Activated T-helper 1 cell treated with anti-CD3 and anti-CD28 coated beads, Interleukin-12 subunit alpha, Interleukin-12 subunit beta, Interleukin-2, Interleukin-4 antibody, amounts not matched to agents 30 ng/mL and 10 ng/mL and 1 ng/mL, durations not matched to agents 14 hours and 24 hours and 36 hours (primary cell): ENCODE results near the gene CNN3. TPM values are rescaled to one million over a fixed set of nuclear protein-coding genes. Genes with fewer than 3 reads are reported as not detected.

ENCODE experiments used
- DNase-seq: peaks from one replicate; pipeline ENCODE4 v3.0.0; 2021; ENCODE audit warnings: low spot score
- H3K27ac Mint-ChIP-seq: one replicate; pipeline ENCODE4 v1.8.0; 2021; ENCODE audit warnings: mild to moderate bottlenecking, mixed read lengths
- H3K27me3 Mint-ChIP-seq: one replicate; pipeline ENCODE4 v1.8.0; 2022; ENCODE audit warnings: mild to moderate bottlenecking, moderate library complexity, mixed read lengths; ENCODE audit not compliant: insufficient read depth
- H3K36me3 Mint-ChIP-seq: one replicate; pipeline ENCODE4 v1.8.0; 2021; ENCODE audit warnings: low read depth, mixed read lengths
- H3K4me1 Mint-ChIP-seq: one replicate; pipeline ENCODE4 v1.8.0; 2021; ENCODE audit warnings: low read depth, mixed read lengths
- H3K4me3 Mint-ChIP-seq: one replicate; pipeline ENCODE4 v1.8.0; 2021; ENCODE audit warnings: mild to moderate bottlenecking, moderate library complexity, mixed read lengths
- H3K9me3 Mint-ChIP-seq: one replicate; pipeline ENCODE4 v1.8.0; 2021; ENCODE audit warnings: mixed read lengths
- intact Hi-C: fragments of 100-400 bp; cut with micrococcal nuclease; formaldehyde crosslinking; loops from one replicate; pipeline ENCODE4 v1.15.1; 2024
- total RNA-seq: library from RNA; stranded (reverse); gene quantifications from 2 replicates; pipeline ENCODE4 v1.2.3, GENCODE V29; 2022

CNN3 gene
- total RNA-seq, 1 donor from 2014 or later, result 1.4 TPM

DNA sequence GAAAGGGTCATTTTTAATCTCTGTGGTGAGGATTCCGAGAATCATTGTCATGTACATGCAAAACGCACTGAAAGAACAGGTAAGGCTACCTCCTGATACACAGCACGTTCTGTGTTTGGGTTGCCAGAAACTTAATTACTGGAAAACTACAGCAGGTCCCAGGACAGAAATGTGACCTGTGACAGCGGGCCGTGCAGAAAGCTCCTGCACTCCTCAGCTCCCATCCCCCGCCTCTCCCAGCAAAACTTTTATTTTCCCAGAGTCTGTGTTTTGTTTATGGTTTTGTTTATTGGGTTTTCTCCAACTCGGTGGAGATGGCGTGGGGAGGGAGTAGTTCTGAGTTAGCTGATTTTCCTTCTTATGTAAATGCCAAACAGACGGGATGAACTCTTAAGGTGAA is 62.1 kb downstream of the CNN3 start:
- Mint-ChIP-seq H3K4me3 (no peak overlapping the region), H3K36me3 (no peaks in the 10 kb centered on the region)
- intact Hi-C loops, result loop anchor here (5.0 kb wide), 1 partner anchor 367 kb away; the partner anchor contains the start of gene RWDD3

DNA sequence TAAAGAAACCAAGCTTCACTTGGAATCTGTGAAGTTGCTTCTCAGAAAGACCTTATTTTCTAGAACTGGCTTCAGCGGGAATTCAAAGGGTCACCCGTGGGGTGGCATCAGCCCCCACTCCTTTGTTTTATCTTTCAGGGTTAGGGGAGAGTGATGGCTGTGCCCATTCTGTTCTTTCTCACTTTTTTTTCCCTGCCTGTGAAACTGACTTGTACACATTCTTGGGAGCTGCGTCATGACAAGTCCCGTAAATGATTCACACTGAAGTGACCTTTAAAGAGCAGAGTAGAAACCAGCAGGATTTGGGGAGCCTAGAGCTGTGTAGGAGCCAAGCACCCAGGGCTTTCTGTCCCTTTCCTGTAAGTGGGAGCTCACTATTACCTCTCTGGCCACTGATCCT is 63.0 kb downstream of the CNN3 start:
- Mint-ChIP-seq H3K27me3 (peaks cover 16% of the 10 kb centered on the region), H3K4me1 (no peaks in the 10 kb centered on the region), H3K9me3 (no peaks in the 10 kb centered on the region), H3K4me3 (no peak overlapping the region), H3K27ac (no peak overlapping the region), H3K36me3 (no peaks in the 10 kb centered on the region)
- no peak for DNase-seq
- intact Hi-C loops, result no loop called here

More for the DNA sequence above, 62.1 kb downstream of the CNN3 start:
- no peak for DNase-seq
- H3K27ac Mint-ChIP-seq, result no peak overlapping the region
- no peaks in the 10 kb centered on the region for H3K9me3 Mint-ChIP-seq
- no peaks in the 10 kb centered on the region for H3K4me1 Mint-ChIP-seq
- H3K27me3 Mint-ChIP-seq, result peaks cover 18% of the 10 kb centered on the region

DNA sequence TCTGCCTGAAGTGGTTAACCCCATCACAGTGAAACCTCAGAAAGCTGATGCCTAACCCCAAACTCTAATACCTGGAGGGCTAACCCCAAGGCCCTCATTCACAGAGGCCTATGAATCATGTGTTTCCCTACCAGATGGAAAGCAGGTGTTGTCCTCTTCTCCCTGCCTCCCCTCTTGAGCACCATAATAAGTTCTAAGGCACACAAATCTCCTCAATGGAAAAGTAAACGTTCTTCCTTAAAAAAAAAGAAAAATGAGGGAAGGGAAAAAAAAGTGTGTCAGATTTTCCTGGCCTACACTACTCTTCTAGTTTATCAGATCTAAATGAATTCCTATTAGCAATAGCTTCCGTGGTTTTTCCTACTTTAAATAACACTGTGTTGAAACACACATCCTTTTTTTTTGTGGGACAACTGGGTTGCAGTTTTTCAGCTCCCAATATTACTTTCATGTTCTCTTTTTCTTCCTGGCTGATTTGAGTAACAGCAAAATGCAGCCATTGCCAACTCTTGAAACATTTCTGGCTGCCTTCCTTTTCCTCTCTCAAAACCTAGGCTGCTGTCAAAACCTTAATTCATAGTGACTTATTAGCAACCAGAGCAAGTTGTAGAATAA is 63.5 kb downstream of the CNN3 start:
- no peaks in the 10 kb centered on the region for H3K4me1 Mint-ChIP-seq
- H3K4me3 Mint-ChIP-seq, result no peak overlapping the region
- H3K27me3 Mint-ChIP-seq, result peaks cover 18% of the 10 kb centered on the region
- intact Hi-C loops, result no loop called here
- H3K36me3 Mint-ChIP-seq, result no peaks in the 10 kb centered on the region
- H3K27ac Mint-ChIP-seq, result no peak overlapping the region
- no peak for DNase-seq
- no peaks in the 10 kb centered on the region for H3K9me3 Mint-ChIP-seq

DNA sequence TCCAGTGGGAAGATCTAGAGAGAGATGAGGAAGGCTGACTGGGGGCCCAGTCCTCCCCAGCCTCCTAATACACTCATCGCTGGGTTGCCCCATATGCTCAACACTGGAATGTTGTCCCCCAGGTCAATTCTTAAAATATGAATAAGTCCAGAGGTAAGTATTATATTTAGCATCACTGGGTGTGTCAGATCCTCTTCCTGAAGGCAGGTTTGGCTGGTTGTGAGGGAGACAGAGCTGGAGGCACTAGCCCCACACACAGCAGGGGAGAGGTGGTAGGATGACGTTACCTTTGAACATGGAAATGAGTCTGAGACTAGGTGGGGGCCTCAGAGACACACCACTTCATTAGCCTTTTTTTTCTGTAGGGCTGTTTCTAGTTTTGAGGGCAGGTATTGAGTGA is 64.2 kb downstream of the CNN3 start:
- H3K36me3 Mint-ChIP-seq, result no peaks in the 10 kb centered on the region
- no peak overlapping the region for H3K4me3 Mint-ChIP-seq

DNA sequence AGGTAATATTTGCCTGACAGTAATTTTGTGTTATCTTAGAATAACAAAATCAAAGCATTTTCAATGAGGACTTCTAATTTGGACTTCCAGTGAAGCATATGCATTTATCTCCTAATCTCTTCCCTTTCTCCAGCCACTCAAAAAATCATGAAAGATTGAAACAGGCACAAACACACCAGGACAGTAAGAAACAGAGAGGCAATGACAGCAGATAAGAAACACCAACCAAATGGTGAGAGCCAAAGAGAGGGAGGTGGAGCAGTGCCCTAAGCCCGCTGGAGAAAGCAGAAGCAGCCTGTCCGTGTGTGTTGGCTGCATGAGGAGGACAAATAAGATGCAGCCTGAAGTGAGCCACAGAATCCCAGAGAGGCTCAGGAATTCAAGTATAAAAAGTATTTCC is 67.7 kb downstream of the CNN3 start:
- no peaks in the 10 kb centered on the region for H3K4me1 Mint-ChIP-seq
- no peak overlapping the region for H3K27ac Mint-ChIP-seq
- H3K9me3 Mint-ChIP-seq, result no peaks in the 10 kb centered on the region
- H3K27me3 Mint-ChIP-seq, result peaks cover 13% of the 10 kb centered on the region
- H3K36me3 Mint-ChIP-seq, result no peaks in the 10 kb centered on the region
- intact Hi-C loops, result no loop called here
- no peak overlapping the region for H3K4me3 Mint-ChIP-seq
- no peak for DNase-seq

More for the DNA sequence above, 64.2 kb downstream of the CNN3 start:
- no peaks in the 10 kb centered on the region for H3K9me3 Mint-ChIP-seq
- H3K4me1 Mint-ChIP-seq, result no peaks in the 10 kb centered on the region
- no peak for DNase-seq
- H3K27me3 Mint-ChIP-seq, result peaks cover 18% of the 10 kb centered on the region
- intact Hi-C loops, result no loop called here
- no peak overlapping the region for H3K27ac Mint-ChIP-seq

DNA sequence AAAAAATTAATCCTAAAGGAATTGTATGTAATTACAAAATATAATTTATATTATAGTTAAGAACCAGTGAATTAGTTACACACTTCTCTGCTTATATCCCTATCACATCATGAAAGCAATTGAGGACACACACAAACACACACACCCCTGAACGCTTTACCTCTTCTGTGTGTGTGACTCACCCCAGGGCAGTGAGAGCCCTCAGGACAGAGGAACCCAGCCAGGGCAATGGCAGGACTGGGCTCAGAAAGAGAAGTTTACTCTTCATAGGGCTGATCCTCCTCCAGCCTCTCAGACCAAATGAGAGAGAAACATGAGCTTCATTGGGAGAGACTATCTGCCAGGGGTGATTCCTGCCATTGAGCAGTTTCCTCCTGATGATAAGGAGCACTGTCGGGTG is 68.6 kb downstream of the CNN3 start:
- no peak overlapping the region for H3K4me3 Mint-ChIP-seq
- H3K27ac Mint-ChIP-seq, result no peak overlapping the region
- H3K9me3 Mint-ChIP-seq, result no peaks in the 10 kb centered on the region
- intact Hi-C loops, result no loop called here
- H3K36me3 Mint-ChIP-seq, result no peaks in the 10 kb centered on the region
- H3K4me1 Mint-ChIP-seq, result no peaks in the 10 kb centered on the region
- H3K27me3 Mint-ChIP-seq, result peaks cover 11% of the 10 kb centered on the region
- DNase-seq, result no peak

DNA sequence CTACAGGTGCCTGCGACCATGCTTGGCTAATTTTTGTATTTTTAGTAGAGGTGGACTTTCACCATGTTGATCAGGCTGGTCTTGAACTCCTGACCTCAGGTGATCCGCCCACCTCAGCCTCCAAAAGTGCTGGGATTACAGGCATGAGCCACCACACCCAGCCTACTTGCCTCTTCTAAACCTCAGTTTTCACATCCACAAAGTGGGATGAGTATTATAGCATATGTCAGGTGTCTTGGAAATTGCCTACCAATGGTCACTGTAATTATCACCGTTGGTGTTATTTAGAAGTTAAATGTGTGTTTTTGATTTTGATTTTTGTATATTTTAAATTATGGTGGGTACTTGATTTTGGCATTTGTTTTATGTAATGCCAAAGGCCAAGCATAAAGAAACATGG is 70.0 kb downstream of the CNN3 start:
- no peak for DNase-seq
- no peak overlapping the region for H3K27ac Mint-ChIP-seq

DNA sequence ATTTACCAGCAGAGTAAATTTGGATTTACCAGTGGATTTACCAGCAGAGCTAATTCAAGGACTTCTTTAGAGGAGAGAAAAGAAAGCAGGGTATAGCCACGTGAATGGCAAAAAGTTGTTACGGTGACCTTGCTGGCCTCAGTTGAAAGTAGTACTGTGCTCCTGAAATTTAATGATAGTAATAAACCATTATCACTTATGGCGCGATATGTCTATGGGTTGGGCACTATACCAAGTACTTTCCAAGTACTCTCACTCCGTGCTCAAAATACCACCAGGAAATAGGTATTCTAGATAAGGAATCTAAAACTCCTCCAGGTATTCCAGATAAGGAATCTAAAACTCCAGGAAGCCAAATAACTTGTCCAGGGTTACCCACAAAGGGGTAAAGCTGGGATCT is 70.9 kb downstream of the CNN3 start:
- H3K4me1 Mint-ChIP-seq, result no peaks in the 10 kb centered on the region
- H3K4me3 Mint-ChIP-seq, result no peak overlapping the region
- no peaks in the 10 kb centered on the region for H3K36me3 Mint-ChIP-seq
- peaks cover 8% of the 10 kb centered on the region for H3K27me3 Mint-ChIP-seq
- no peak overlapping the region for H3K27ac Mint-ChIP-seq
- DNase-seq, result no peak
- no peaks in the 10 kb centered on the region for H3K9me3 Mint-ChIP-seq
- intact Hi-C loops, result no loop called here

More for the DNA sequence above, 70.0 kb downstream of the CNN3 start:
- no peaks in the 10 kb centered on the region for H3K9me3 Mint-ChIP-seq
- intact Hi-C loops, result no loop called here
- no peak overlapping the region for H3K4me3 Mint-ChIP-seq
- H3K4me1 Mint-ChIP-seq, result no peaks in the 10 kb centered on the region
- peaks cover 11% of the 10 kb centered on the region for H3K27me3 Mint-ChIP-seq
- H3K36me3 Mint-ChIP-seq, result no peaks in the 10 kb centered on the region

DNA sequence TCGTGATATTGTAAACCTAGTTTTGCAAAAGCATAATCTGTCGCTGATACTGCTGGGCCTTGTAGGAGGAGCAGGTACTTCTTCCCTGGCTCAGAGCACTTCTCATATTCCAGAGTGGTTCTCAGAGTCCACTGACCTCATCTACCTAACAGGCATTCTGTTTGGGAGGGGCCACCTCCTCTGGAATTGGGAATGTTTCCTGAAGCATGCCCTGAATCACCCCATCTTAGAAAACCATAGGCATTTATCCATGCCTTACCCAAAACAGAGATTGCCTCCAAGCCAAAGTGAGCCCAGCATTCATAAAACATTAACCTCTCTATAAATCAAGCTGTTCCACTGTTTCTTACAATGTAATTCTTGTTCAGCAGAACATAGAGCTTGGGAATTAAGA is 71.6 kb downstream of the CNN3 start:
- intact Hi-C loops, result loop anchor here (2.0 kb wide), 2 partner anchors 27 to 71 kb away; partner anchors contain the start of gene CNN3
- H3K36me3 Mint-ChIP-seq, result no peaks in the 10 kb centered on the region
- H3K9me3 Mint-ChIP-seq, result no peaks in the 10 kb centered on the region
- H3K4me3 Mint-ChIP-seq, result no peak overlapping the region
- H3K4me1 Mint-ChIP-seq, result no peaks in the 10 kb centered on the region
- DNase-seq, result no peak
- peaks cover 7% of the 10 kb centered on the region for H3K27me3 Mint-ChIP-seq
- H3K27ac Mint-ChIP-seq, result no peak overlapping the region

DNA sequence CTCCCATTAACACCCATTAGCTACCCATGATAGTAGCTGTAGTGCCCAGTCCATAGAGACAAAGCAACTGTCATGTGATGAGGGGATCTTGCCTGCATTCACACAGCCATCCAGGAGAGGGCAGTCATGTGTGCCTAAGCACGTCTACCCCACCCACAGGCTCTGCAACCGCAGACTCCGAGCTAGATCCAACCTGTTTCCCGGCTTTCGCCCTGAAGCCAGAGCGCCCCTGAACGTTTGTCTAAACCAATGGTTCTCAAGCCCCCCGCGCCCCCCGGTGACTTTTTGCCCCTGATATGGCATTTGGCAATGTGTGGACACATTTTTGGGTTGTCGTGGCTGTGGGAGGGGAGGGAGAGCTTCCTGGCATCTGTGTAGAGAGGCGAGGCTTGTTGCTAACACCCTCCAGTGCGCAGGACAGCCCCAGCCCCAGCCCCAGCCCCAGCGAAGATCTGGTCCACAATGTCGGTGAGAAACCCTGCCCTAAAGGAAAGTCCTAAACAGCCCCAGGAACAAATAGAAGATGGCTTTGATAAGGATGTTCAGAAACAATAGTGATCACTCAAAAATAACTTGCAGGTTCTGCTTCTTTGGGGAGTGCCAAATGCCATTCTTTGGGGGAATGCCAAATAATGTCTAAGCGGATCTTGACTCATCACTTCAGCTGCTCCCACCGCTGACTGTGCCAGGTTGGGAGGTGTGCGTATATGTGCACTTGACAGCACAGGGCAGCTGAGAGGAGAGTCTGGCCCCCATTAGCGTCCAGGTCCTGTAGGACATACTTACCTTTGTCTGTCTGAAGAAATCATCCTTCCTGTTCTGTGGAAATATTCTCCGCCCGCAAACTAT is 72.2 kb downstream of the CNN3 start:
- Mint-ChIP-seq H3K36me3 (no peaks in the 10 kb centered on the region), H3K27me3 (peaks cover 2% of the 10 kb centered on the region), H3K4me3 (no peak overlapping the region), H3K4me1 (no peaks in the 10 kb centered on the region), H3K27ac (no peak overlapping the region), H3K9me3 (no peaks in the 10 kb centered on the region)
- DNase-seq, result peak; percentile 73
- intact Hi-C loops, result loop anchor here (1.0 to 2.0 kb wide), 4 partner anchors 28 to 380 kb away; partner anchors contain the start of genes CNN3 and RWDD3

DNA sequence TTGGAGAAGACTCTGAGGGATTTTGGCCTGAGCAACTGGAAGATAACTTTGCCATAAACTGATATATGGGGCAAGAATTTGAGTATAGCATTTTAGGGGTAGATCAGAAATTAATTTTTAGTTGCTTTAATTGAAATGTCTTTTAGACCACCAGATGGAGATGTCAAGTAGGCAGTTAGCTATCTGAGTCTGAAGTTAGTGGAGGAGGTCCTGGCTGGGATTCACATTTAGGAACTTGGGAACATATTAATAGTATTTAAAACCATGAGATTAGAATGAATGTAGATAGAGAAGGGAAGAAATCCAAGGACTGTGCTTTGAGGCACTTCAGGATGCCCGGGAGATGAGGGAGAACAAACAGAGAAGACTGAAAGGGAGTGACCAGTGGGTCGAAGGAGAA is 74.1 kb downstream of the CNN3 start:
- DNase-seq, result no peak
- Mint-ChIP-seq H3K4me1 (no peaks in the 10 kb centered on the region), H3K27me3 (peaks cover 2% of the 10 kb centered on the region), H3K36me3 (no peaks in the 10 kb centered on the region), H3K27ac (no peak overlapping the region), H3K4me3 (no peak overlapping the region), H3K9me3 (no peaks in the 10 kb centered on the region)
- intact Hi-C loops, result no loop called here

DNA sequence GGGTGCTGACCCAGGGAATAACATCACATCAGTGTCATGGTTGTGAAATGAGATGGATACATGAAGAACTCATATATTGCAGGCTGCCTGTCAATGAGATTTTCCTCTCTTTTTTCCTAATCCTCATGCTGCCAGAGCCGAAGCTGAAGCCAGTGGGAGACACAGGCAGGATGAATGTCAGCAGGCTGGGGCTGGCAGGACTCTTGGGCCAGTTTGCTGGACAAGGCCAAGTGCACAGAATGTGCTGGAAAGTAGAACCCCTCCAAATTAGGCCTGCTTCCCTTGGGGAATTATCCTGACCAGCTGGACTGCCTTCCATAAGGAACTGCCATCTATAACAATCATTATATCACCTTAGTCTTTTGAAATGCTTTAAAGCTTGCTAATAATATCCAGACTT is 75.3 kb downstream of the CNN3 start:
- intact Hi-C loops, result no loop called here
- no peak for DNase-seq
- no peak overlapping the region for H3K27ac Mint-ChIP-seq
- H3K27me3 Mint-ChIP-seq, result peaks cover 3% of the 10 kb centered on the region
- no peak overlapping the region for H3K4me3 Mint-ChIP-seq
- H3K36me3 Mint-ChIP-seq, result no peaks in the 10 kb centered on the region
- H3K9me3 Mint-ChIP-seq, result no peaks in the 10 kb centered on the region
- H3K4me1 Mint-ChIP-seq, result no peaks in the 10 kb centered on the region
